LNCaP clone FGC (cell line): ENCODE data around the gene PAM16.

ENCODE experiments used
- DNase-seq: peaks from one replicate; pipeline ENCODE4 v3.0.0-alpha.2; 2011; ENCODE audit warnings: low read depth
- H3K4me3 ChIP-seq: 2 replicates; pipeline ENCODE4 v1.5.1; 2011; ENCODE audit warnings: mild to moderate bottlenecking, low read depth, low read length, control low read depth
- TF ChIP-seq, protein P1 (sequence below): IDR thresholded peaks from 2 replicates; pipeline ENCODE4 v1.5.1; 2012; ENCODE audit warnings: mild to moderate bottlenecking; ENCODE audit not compliant: control insufficient read depth, insufficient read depth; ENCODE audit errors: extremely low read depth

PAM16 gene

DNA sequence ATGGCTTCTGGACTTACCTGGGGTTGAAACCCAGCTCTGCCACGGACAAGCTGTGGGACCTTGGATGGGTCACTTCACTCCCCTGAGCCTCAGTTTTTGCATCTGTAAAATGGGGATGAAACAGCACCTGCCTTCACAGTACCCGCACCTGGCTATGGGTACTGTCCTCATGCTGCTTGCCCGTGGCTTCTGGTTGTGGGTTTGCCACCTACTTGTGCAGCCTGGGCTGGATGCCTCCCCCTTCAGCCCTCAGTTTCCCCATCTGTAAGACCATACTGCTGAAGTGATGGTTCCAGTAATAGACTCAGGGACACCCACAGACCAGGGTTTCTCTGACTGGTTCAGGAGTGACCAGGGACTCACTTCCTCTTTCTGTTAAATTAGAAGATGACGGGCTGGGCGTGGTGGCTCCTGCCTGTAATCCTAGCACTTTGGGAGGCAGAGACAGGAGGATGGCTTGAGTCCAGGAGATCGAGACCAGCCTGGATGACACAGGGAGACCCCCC lies 25.8 kb downstream of the PAM16 start:
- H3K4me3 ChIP-seq, result no peak overlapping the region
- no peak for DNase-seq
- TF ChIP-seq, protein P1, sequence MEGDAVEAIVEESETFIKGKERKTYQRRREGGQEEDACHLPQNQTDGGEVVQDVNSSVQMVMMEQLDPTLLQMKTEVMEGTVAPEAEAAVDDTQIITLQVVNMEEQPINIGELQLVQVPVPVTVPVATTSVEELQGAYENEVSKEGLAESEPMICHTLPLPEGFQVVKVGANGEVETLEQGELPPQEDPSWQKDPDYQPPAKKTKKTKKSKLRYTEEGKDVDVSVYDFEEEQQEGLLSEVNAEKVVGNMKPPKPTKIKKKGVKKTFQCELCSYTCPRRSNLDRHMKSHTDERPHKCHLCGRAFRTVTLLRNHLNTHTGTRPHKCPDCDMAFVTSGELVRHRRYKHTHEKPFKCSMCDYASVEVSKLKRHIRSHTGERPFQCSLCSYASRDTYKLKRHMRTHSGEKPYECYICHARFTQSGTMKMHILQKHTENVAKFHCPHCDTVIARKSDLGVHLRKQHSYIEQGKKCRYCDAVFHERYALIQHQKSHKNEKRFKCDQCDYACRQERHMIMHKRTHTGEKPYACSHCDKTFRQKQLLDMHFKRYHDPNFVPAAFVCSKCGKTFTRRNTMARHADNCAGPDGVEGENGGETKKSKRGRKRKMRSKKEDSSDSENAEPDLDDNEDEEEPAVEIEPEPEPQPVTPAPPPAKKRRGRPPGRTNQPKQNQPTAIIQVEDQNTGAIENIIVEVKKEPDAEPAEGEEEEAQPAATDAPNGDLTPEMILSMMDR, result no peak

DNA sequence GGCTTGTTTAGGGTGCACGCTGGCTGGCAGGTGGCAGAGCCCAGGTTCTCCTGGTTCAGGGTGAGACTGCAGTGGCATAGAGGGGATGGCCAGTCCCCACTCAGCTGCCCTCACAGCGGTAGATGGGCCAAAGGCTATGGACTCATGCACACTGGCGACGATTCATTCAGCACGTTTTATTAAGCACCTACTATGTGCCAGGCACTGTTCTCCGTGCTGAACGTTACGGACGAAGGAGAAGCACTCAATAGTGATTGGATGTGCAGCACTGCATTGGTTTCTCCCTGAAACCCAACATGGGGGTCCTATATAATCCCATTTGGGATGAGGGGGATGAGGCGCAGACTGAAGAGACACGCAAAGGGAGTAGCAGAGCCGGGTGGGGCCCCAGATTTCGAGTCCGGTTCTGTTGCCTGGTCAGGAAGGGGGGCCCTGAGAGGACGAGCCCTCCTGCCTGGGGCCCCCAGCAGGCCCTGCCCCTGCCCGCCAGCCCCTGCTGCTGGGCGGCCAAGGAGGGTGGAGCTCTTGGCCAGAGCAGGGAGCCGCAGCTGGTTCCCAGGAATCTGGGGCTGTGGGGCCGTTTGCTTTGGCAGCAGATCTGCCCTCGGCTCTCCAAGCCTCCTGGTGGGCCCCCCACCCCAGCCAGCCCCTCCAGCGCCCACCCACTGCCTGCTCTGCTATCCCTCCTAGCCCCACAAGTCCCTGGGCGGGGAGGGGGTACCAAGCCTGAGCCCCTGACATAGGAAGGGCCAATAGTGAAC lies 26.4 kb downstream of the PAM16 start:
- no peak for DNase-seq
- TF ChIP-seq, protein P1, result no peak
- no peak overlapping the region for H3K4me3 ChIP-seq

DNA sequence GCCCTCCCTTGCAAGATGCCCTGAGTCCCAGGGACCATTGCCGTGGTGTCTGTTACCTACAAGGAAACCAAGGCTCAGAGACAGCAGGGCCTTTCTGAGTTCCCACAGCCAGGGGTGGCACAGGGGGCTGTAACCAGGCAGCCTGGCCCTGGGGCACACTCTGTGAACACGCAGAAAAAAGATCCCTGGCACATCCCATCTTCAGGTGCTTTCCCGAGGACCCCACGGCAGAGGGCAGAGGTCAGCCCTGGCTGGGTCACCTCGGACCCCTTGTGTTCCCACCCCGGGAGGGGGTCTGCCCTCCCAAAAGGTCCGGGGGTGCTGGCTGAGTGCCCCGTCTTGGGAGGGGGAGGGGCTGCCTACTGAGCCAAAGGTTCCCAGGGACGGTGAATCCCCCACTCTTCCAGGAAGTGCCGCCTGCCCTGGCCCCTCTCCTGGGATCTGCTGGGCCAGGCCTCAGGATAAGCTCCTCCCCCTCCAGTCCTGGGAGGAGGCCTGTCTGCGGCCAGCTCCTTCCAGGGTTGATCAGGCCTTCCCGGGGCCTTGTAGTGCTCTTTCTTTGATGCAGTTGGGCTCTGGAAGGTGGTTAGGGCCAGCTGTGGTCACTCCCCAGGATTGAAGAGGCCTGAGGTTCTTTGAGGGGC lies 27.2 kb downstream of the PAM16 start:
- TF ChIP-seq, protein P1, result no peak
- no peak overlapping the region for H3K4me3 ChIP-seq
- DNase-seq, result no peak

DNA sequence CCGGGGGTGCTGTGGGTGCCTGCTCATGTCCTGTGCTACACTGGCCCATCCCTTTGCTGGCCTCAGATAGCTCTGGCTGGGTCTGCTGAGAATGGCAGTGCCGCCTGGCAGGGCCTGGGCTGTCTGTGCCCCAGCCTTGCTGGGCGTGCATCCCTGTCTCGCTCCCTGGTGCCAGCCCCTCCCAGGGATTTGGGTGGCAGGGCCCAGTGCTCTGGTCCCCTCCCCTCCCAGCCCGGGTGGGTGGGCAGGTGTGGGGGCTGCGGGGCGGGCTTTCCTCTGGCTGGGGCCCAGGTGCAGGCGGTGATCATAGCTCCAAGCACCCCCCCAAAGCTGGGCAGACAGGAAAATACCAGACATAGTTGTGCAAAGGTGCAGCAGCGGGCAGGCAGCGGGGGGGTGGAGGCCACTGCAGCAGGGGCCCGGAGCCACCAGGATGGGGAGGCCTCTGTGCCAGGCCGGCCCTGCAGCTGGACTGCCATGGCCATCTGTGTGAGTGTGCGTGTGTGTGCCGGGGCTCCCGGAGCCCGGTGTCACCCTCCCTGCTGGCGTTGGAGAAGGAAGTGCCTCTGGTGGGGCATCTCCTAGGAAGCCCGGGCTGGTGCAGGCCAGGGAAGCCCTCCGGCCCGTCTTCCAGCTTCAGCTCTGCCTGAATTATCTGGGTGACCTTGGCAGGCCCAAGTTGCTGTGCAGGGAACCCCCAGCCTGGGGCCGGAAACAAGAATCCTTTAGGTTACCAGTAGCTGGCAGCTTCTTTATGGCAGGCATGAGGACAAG lies 27.9 kb downstream of the PAM16 start:
- H3K4me3 ChIP-seq, result no peak overlapping the region
- TF ChIP-seq, protein P1, result no peak
- DNase-seq, result no peak

DNA sequence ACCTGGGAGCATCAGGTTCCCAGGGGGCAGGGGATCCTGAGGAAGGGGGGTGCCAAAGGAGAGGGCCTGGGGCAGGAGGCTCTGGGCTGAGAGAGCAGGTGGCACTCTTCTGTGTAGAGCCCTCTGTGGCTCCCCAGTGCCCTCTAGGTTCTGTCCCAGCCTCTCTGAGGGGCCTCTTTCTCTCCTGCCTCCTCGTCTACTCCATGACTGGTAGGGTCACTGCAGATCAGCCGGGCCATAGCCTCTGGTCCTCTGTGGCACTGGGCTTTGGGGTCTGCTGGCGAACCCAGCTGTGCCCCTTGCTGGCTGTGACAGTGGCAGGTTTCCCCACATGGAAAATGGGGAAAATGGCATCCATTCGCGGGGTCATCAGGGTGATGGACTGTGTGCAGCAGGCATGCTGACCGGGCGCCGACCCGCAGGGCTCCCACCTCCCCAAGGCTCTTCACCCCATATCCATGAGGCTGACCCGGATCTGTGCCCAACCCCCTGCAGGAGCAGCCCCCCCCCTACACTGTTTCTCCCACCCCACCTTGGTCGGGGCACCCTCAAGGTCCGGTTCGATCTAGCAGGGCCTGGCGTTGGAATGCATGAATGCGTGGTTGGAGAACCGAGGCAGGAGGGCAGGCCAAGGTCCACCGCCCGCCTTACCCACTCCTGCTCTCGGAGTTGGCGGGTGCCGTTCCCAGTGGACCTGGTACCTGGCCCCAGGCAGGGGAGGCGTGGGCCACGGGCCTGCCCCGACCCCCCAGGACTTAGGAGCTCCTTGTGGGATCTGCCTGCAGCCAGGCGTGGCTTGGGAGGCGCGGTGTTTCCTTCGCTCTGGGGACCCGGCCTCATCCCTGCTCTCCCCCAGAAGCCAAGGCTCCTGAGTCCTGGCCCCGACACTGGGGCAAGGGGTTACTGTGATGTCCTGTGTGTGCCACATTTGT lies 28.7 kb downstream of the PAM16 start:
- TF ChIP-seq, protein P1, result no peak
- DNase-seq, result no peak
- no peak overlapping the region for H3K4me3 ChIP-seq
